Neuronal stem cell (in vitro differentiated cells): ENCODE results near the gene CACNG7.

ENCODE experiments used
- DNase-seq: peaks from one replicate; pipeline ENCODE4 v3.0.0-alpha.2; 2013; ENCODE audit warnings: low spot score
- H2AFZ ChIP-seq: one replicate; pipeline ENCODE4 v1.6.1; 2013; ENCODE audit warnings: mild to moderate bottlenecking, low read length, inconsistent platforms
- H2AK5ac ChIP-seq: 2 replicates; pipeline ENCODE4 v1.6.1; 2013; ENCODE audit warnings: low read depth, mild to moderate bottlenecking, inconsistent platforms, low read length, moderate library complexity, mixed read lengths
- H2BK120ac ChIP-seq: 2 replicates; pipeline ENCODE4 v1.6.1; 2013; ENCODE audit warnings: low read depth, mild to moderate bottlenecking, inconsistent platforms, low read length, moderate library complexity, mixed read lengths
- H2BK12ac ChIP-seq: one replicate; pipeline ENCODE4 v1.6.1; 2013; ENCODE audit warnings: low read length, inconsistent platforms
- H2BK15ac ChIP-seq: 2 replicates; pipeline ENCODE4 v1.6.1; 2013; ENCODE audit warnings: mild to moderate bottlenecking, low read length, inconsistent platforms, mixed read lengths
- H2BK5ac ChIP-seq: one replicate; pipeline ENCODE4 v1.6.1; 2013; ENCODE audit warnings: inconsistent platforms, mild to moderate bottlenecking, low read length, moderate library complexity
- H3K14ac ChIP-seq: one replicate; pipeline ENCODE4 v1.6.1; 2013; ENCODE audit warnings: low read length, inconsistent platforms
- H3K18ac ChIP-seq: 2 replicates; pipeline ENCODE4 v1.6.1; 2013; ENCODE audit warnings: low read length, inconsistent platforms
- H3K23ac ChIP-seq: 2 replicates; pipeline ENCODE4 v1.6.1; 2013; ENCODE audit warnings: low read depth, mild to moderate bottlenecking, mixed read lengths, low read length, inconsistent platforms; ENCODE audit not compliant: poor library complexity
- H3K27ac ChIP-seq: replicated peaks from 3 replicates; pipeline ENCODE4 v1.5.1; 2013; ENCODE audit warnings: low read length, inconsistent platforms
- H3K27me3 ChIP-seq, 3 experiments: 2 replicates each; pipeline ENCODE4 v1.6.1; 2013; ENCODE audit warnings: low read length in 3 of 3, mild to moderate bottlenecking in 2 of 3, inconsistent platforms in 1 of 3, low read depth in 1 of 3, mixed read lengths in 1 of 3, moderate library complexity in 1 of 3; ENCODE audit not compliant: control insufficient read depth in 3 of 3, insufficient read depth in 3 of 3
- H3K36me3 ChIP-seq, 2 donors: replicated peaks in 1 of 2; 2 replicates each; pipeline ENCODE4 v1.6.1; 2013; ENCODE audit warnings: low read length in 2 of 2; ENCODE audit not compliant: control insufficient read depth in 2 of 2, insufficient read depth in 2 of 2
- H3K4ac ChIP-seq: 2 replicates; pipeline ENCODE4 v1.6.1; 2013; ENCODE audit warnings: inconsistent platforms, mild to moderate bottlenecking, low read length, moderate library complexity
- H3K4me1 ChIP-seq, 2 donors: 1 replicate in 1 of 2; 2 replicates in 1 of 2; pipeline ENCODE4 v1.6.1; 2013; ENCODE audit warnings: low read length in 2 of 2, low read depth in 1 of 2; ENCODE audit not compliant: control insufficient read depth in 2 of 2, insufficient read depth in 1 of 2
- H3K4me2 ChIP-seq: one replicate; pipeline ENCODE4 v1.6.1; 2013; ENCODE audit warnings: mild to moderate bottlenecking, low read length, inconsistent platforms; ENCODE audit not compliant: insufficient read depth, poor library complexity, severe bottlenecking
- H3K4me3 ChIP-seq, 2 donors: 2 replicates each; pipeline ENCODE4 v1.5.1; 2013; ENCODE audit warnings: low read length in 2 of 2, mild to moderate bottlenecking in 2 of 2, inconsistent platforms in 1 of 2, moderate library complexity in 1 of 2
- H3K79me1 ChIP-seq: one replicate; pipeline ENCODE4 v1.6.1; 2013; ENCODE audit warnings: low read depth, mild to moderate bottlenecking, inconsistent platforms, low read length, moderate library complexity
- H3K9ac ChIP-seq: one replicate; pipeline ENCODE4 v1.6.1; 2013; ENCODE audit warnings: mild to moderate bottlenecking, low read depth, low read length, inconsistent platforms; ENCODE audit not compliant: poor library complexity
- H3K9me3 ChIP-seq, 2 donors: replicated peaks in 1 of 2; 2 replicates each; pipeline versions ENCODE3 to v1.6.1; 2013; ENCODE audit warnings: low read length in 2 of 2, mild to moderate bottlenecking in 2 of 2, inconsistent platforms in 1 of 2, low read depth in 1 of 2, mixed read lengths in 1 of 2, moderate library complexity in 1 of 2; ENCODE audit not compliant: control insufficient read depth in 2 of 2, insufficient read depth in 1 of 2
- H4K8ac ChIP-seq: one replicate; pipeline ENCODE4 v1.6.1; 2013; ENCODE audit warnings: low read depth, mild to moderate bottlenecking, inconsistent platforms, low read length, moderate library complexity
- H4K91ac ChIP-seq: one replicate; pipeline ENCODE4 v1.6.1; 2013; ENCODE audit warnings: low read length, low read depth, mild to moderate bottlenecking, inconsistent platforms; ENCODE audit not compliant: poor library complexity
- WGBS, 2 donors: extraction: QIAGEN DNeasy Blood & Tissue Kit; methylation state at CpG; one replicate each; pipeline ENCODE4 v1.1.7; 2013; ENCODE audit warnings: missing lambda C conversion rate in 2 of 2, mixed read lengths in 1 of 2; ENCODE audit not compliant: insufficient read length in 2 of 2, insufficient replicate concordance in 1 of 2; ENCODE audit errors: extremely low coverage in 2 of 2; 5-methylcytosine and 5-hydroxymethylcytosine counted together

CACNG7 gene

DNA sequence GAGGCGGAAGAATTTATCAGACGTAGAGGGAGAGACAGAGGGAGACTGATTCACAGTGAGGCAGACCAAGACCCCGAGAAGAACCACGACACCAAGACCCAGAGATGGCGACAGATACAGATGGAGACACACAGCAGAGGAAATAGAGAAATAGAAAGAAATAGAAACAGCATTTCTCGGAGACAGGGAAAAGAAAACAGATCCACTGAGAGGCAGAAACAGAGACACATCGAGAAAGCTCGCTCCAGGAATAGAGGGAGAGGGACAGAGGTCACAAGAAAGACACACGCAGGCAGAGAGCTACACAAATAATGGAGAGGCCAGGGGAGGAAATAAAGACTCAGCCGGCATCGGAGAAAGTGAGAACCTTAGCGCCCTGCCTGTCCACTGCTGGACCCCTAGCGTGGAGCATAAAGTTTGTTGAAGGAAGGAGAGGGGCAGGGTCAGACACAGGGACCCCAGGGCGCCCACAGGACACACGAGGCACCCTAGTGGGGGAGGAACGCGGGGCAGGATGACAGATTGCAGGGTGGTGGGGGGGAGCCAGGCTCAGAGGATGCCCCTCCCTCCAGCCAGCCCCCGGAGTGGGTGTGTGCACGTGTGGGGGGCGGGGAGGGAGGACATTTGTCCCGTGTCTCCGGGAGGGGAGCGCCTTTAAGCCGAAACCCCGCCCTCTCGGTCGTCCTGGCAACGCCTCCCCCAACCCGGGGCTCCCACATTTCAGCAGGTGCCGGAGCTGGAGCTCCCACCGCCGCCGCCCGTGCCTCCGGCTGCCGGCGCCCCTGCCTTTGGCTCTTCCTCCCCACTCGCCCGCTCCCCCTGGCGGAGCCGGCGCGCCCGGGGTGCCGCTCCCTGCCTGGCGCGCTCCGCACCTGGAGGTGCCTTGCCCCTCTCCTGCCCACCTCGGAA, 27.3 kb upstream of the CACNG7 start, which contains the start of gene PRKCG:
PRKCG (plus strand) TSS at position 716 of the 909 bp plus-strand sequence. CDS start 298 bp downstream, outside the sequence.
- Histone ChIP-seq H2BK5ac (peak within 1 kb of the TSS; percentile 84), H4K8ac (peak within 1 kb of the TSS; percentile 83), H2BK15ac (peak within 1 kb of the TSS; percentile 86), H2BK120ac (peak within 1 kb of the TSS; percentile 81), H3K14ac (no peak within 1 kb of the TSS), H3K27ac (peak within 1 kb of the TSS; percentile 74), H3K9ac (peak within 1 kb of the TSS; percentile 78), H3K18ac (peak within 1 kb of the TSS; percentile 80), H3K4ac (no peak within 1 kb of the TSS), H3K79me1 (no peaks in the 10 kb centered on the region), H3K4me1 (peaks cover 24 to 28% of the 10 kb centered on the region in 2 donors), H3K9me3 (no peaks in the 10 kb centered on the region), H3K27me3 (peaks cover 0 to 16% (median 3%) of the 10 kb centered on the region in 3 experiments), H2AK5ac (peak within 1 kb of the TSS; percentile 71), H3K4me2 (peak within 1 kb of the TSS; percentile 97), H2BK12ac (no peak within 1 kb of the TSS), H3K4me3 (peak within 1 kb of the TSS; percentile 38 to 84), H4K91ac (no peak within 1 kb of the TSS), H2AFZ (peak within 1 kb of the TSS; percentile 77), H3K36me3 (peaks cover 0 to 4% of the 10 kb centered on the region in 2 donors), H3K23ac (peak within 1 kb of the TSS; percentile 8)
- WGBS, 2 donors: no CpG with 5 or more reads among the region's 49 CpGs
- peak; percentile 78 for DNase-seq

DNA sequence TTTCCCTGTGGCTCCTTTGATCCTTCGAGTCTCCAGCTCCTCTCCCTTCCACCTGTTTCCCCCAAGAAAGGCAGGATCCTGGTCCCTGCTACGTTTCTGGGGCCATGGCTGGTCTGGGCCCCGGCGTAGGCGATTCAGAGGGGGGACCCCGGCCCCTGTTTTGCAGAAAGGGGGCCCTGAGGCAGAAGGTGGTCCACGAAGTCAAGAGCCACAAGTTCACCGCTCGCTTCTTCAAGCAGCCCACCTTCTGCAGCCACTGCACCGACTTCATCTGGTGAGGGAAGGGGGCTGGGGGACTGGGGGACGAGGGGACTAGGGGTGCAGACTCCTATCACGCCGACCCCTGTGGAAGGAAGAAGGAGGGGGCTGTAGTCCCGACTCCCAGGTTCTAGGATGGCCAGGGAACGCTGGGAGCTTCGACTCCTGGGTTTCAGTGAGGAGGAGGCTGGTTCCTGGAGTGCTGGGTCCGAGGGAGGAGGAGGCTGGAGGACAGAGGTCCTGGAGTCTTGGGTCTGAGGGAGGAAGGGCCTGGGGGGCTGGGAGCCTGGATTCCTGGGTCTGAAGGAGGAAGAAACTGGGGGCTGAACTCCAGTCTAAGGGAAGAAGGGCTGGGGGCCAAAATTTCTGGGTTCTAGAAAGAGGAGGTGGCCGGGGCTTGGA, 26.6 kb upstream of the CACNG7 start:
- H2AFZ ChIP-seq: peak overlapping the region; percentile 77

DNA sequence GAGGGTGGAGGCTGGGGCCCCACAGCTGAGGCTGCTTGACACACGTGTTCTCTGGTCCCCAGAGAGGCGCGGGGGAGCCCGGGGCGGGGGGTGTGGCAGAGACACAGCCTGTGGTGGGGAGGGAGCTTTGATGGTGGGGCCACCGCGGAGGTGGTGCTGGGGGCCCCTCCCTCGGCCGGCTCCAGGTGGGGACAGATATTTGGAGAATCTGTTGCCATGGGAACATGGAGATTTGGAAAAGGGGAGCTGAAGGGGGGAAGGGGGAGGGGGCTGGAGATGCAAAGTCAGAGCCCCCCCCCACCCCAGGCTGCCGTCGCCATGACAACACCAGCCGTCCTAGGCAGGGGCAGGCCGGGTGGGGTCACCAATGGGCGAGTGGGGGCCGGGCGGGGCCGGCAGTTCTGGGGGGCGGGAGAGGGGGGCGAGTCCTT, 25.8 kb upstream of the CACNG7 start:
- Histone ChIP-seq H2BK15ac (peak overlapping the region; percentile 86), H3K9ac (no peak overlapping the region), H3K36me3 (no peaks in the 10 kb centered on the region), H3K27ac (no peak overlapping the region), H3K23ac (no peak overlapping the region), H3K4ac (no peak overlapping the region), H4K8ac (no peak overlapping the region), H3K4me3 (peak overlapping the region; percentile 38 to 84), H3K14ac (no peak overlapping the region), H3K9me3 (no peaks in the 10 kb centered on the region), H2AK5ac (peak overlapping the region; percentile 71), H2BK5ac (peak overlapping the region; percentile 84), H2BK12ac (no peak overlapping the region), H3K27me3 (peaks cover 0 to 16% (median 3%) of the 10 kb centered on the region in 3 experiments), H3K4me1 (peaks cover 26 to 33% of the 10 kb centered on the region in 2 donors), H2AFZ (no peak overlapping the region), H4K91ac (no peak overlapping the region), H3K18ac (peak overlapping the region; percentile 78), H2BK120ac (peak overlapping the region; percentile 81), H3K4me2 (peak overlapping the region; percentile 97), H3K79me1 (no peaks in the 10 kb centered on the region)
- no CpG with 5 or more reads among the region's 19 CpGs for WGBS, 2 donors
- no peak for DNase-seq

More for the DNA sequence above, 26.6 kb upstream of the CACNG7 start:
- peak overlapping the region; percentile 38 to 84 for H3K4me3 ChIP-seq
- H3K23ac ChIP-seq: peak overlapping the region; percentile 8
- peak overlapping the region; percentile 81 for H2BK120ac ChIP-seq
- no peak overlapping the region for H4K8ac ChIP-seq
- peak overlapping the region; percentile 80 for H3K18ac ChIP-seq
- H2BK5ac ChIP-seq: peak overlapping the region; percentile 84
- peak overlapping the region; percentile 71 for H2AK5ac ChIP-seq
- no peaks in the 10 kb centered on the region for H3K36me3 ChIP-seq
- H3K27ac ChIP-seq: no peak overlapping the region
- H3K4me1 ChIP-seq: peaks cover 24 to 28% of the 10 kb centered on the region in 2 donors
- peak overlapping the region; percentile 86 for H2BK15ac ChIP-seq
- H3K4me2 ChIP-seq: peak overlapping the region; percentile 97
- H4K91ac ChIP-seq: no peak overlapping the region
- H2BK12ac ChIP-seq: no peak overlapping the region
- H3K9ac ChIP-seq: peak overlapping the region; percentile 74
- H3K79me1 ChIP-seq: no peaks in the 10 kb centered on the region
- H3K4ac ChIP-seq: no peak overlapping the region
- peaks cover 0 to 16% (median 3%) of the 10 kb centered on the region in 3 experiments for H3K27me3 ChIP-seq
- no peak for DNase-seq
- no peaks in the 10 kb centered on the region for H3K9me3 ChIP-seq
- H3K14ac ChIP-seq: no peak overlapping the region
- no CpG with 5 or more reads among the region's 18 CpGs for WGBS, 2 donors
